ENCODE data around the gene SLC1A1. TPM values are rescaled to one million over a fixed set of nuclear protein-coding genes. Genes with fewer than 3 reads are reported as not detected.
"Not testable (repeated sequence)": the region's sequence is repeated elsewhere in the genome, so short reads cannot be mapped to it uniquely, and the experiment has no call there.

The SLC1A1 gene
- total RNA-seq, 1 experiment from 2014 or later, result 40.7 TPM

DNA sequence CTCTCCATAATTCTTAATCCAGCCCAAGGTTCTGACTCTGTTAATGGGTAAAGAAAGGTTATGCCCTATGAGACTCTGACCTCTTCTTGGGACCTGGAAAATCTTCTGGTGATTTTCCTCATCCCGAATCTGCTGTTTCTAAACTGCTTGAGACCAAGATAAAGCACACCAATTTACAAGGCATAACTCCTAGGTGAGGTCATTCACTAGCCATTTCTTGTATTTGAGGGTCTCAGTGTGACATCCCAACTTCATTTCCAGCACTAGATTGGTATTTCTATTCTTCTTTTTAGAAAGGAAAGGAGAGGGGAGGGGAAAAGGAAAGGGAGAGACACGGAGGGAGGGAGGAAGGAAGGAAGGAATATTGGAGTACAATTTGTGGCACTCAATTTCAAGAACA lies 51.6 kb downstream of the SLC1A1 start:
- DNase-seq (ENCODE audit: low spot score), result no peak

DNA sequence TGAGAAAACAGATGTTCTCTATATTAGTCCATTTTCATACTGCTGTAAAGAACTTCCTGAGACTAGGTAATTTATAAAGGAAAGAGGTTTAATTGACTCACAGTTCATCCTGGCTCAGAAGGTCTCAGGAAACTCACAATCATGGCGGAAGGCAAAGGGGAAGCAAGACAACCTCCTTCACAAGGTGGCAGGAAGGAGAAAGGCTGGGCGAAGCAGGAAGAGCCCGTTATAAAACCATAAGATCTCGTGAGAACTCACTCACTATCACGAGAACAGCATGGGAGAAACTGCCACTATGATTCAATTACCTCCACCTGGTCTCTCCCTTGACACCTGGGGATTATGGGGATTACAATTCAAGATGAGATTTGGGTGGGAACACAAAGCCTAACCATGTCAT lies 54.4 kb downstream of the SLC1A1 start:
- not testable (repeated sequence) for DNase-seq (ENCODE audit: low spot score)

DNA sequence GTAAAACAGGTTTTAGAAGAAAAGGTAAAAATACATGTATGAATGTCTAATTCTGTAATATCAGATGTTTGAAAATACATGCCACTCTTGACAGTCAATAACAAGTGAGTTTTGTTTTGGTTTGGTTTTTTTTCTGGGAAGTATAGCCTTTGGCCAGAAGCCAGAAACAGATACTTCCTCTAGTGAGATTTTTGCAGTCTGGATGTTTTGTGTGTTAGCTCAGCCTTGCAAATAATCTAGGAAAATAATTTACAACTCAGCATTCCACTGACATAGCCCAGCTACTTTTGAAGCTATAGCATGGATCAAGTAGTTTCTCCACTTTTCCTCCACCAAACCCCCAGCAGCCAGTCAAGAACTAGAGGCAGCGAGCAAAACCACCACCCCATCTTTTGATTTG lies 56.7 kb downstream of the SLC1A1 start:
- no peak for DNase-seq (ENCODE audit: low spot score)

DNA sequence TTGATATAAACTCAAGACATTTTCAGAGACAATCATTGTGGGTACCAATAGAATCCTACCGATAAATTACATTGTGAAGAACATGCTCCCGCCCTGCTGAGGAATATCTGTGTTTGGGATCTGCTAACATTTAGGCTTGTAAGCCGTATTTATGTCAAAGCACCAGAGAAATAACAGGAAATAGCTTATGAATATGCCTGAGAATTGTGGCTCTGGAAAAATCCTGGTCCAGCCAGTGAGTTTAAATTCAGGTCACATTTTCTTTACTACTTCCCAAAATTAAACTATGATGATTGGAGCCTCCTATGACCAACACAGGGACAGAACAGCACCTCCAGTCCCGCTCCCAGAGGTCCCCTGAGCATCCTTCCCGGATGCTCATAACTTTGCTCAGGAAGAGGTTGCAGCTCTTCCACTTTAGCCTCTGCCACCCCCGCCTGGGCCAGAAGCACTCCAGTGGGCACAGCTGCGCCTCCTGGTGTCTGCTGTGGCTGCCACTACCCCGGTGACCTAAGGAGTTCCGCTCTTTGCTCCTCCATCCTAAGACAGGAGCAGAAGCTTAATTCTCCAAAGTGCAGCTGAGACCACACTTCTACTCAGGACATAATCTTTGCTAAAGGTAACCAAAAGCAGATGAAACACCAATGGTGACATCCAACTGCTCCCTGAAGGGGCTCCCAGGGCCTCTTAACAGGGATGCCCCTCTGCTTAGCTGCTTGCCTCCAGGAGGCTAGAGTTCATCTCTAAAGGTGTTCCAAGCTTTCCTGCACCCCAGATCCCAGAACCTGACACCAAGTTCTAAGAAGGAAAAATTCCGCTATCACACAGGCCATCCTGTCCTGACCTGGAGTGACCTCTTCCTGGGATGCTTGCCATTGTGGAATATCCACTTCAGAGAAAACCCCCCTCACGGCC lies 58.8 kb downstream of the SLC1A1 start:
- peak; percentile 63 for DNase-seq (ENCODE audit: low spot score)

DNA sequence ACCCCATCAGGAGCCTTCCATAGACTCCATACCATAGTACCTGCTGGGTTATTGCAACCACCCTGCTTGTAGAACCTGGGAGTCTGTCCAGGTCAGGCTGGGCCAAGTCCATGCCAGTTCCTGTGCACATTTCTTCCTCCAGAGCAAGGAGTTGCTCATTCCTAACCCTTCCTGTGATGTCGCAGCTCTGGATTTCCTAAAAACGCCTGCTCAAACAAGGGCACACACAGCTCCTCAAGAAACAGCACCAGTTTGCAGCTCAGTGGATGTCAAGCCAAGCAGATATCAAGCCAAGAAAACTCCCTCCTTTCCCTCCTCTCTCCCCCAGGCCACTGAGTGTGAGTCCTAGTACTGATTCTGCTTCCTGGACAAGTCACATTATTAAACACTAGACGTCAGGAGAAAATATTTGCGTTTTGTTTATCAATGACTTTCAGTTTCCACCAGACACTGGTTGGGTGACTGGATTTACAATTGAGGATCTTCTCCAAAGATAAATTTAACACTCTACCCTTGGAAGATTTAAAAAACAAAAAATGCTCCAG lies 59.6 kb downstream of the SLC1A1 start:
- DNase-seq (ENCODE audit: low spot score), result no peak

DNA sequence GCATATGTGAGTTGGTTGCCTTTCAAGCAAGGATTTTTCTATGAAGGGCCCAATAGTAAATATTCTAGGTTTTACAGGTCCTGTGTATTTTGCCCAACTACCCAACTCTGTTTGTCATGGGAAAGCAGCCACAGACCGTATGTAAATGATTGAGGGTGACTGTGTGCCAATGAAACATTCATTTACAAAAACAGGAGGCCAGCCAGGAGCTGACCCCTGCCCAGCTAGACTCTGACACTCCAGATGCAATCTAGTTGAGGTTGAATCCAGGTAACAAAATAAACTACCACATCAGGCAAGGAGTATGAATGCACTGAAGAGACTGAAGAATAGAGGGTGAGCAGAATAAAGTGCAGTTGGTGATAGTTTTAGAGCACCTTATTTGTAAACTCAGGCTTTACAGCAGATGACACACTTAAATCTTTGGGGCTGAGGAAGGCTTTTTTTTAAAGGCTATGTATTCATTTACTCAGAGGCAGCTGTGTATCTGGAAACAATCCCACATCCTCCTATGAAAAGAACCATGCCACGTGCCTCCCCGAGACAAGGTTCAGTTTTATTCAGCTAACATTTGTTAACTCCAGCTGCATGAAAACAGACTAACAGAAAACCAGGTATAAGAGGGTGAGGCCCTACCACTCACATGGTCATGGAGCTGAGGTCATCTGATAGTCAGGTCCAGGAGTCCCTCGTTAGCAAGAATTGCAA lies 60.7 kb downstream of the SLC1A1 start:
- DNase-seq (ENCODE audit: low spot score), result no peak

DNA sequence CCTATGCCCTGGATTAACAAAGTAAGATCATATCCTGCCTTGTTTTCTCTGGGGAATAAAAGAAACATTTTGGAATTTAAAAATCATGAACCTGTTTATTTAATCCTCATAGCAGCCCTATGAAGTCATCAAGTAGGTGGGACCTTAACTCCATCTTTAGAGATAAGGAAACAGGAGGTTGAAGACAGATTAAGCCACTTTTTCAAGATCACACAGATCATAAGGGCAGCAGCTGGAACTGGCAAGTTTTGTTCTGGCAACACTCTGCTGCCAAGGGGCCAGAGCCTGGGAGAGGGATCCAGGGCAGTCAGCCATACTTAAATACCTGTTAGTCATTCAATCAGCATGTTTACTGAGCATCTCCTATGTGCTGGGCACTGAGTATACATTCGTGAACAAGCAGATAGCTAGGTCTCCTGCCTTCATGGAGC lies 63.7 kb downstream of the SLC1A1 start:
- DNase-seq (ENCODE audit: low spot score), result no peak

DNA sequence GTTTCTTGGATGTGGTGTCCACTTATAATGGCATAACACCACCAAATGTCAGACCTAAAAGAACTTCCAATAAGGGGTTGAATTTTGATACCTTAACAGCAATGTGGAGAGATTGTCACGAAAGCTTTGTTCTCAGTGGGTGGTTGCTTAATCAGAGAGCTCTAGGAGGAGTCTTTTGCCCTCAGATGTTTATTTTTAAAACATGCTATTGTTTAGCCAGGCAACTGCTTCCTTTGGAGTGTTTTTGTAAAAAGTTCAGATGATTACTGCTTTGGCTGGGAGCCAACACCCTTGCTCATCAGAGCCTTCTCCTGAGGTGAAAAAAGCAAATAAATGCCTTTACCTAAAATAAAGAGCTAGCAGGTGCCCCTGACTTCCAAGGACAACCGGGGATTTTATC lies 65.0 kb downstream of the SLC1A1 start:
- no peak for DNase-seq (ENCODE audit: low spot score)

DNA sequence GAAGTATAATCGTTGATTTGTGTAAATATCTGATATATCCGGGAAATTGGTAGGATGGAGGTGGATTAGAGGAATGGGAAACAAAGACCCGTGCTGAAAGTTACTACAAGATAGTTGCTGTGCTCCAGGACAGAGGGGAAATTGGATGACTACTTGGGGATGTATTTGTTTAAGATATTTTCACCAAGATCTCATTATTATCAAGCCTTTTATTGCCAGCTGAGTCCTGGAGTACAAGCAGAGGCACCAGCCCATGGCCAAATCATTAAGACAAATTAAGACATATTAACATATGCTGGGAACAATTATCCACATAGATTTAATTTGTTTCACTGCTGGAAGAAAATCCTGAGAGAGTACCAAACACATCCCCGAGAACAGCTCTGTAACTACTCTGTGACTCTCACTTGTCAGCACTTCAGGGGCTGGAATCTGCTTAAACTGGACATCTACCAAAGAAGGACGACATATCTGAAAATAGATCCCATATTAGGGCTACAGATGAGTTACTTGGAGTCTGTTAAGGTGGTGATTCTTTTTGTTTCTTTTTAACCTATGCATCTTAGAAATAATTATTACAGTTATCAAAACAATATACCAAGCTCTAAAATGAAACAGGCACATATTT lies 68.2 kb downstream of the SLC1A1 start:
- no peak for DNase-seq (ENCODE audit: low spot score)

DNA sequence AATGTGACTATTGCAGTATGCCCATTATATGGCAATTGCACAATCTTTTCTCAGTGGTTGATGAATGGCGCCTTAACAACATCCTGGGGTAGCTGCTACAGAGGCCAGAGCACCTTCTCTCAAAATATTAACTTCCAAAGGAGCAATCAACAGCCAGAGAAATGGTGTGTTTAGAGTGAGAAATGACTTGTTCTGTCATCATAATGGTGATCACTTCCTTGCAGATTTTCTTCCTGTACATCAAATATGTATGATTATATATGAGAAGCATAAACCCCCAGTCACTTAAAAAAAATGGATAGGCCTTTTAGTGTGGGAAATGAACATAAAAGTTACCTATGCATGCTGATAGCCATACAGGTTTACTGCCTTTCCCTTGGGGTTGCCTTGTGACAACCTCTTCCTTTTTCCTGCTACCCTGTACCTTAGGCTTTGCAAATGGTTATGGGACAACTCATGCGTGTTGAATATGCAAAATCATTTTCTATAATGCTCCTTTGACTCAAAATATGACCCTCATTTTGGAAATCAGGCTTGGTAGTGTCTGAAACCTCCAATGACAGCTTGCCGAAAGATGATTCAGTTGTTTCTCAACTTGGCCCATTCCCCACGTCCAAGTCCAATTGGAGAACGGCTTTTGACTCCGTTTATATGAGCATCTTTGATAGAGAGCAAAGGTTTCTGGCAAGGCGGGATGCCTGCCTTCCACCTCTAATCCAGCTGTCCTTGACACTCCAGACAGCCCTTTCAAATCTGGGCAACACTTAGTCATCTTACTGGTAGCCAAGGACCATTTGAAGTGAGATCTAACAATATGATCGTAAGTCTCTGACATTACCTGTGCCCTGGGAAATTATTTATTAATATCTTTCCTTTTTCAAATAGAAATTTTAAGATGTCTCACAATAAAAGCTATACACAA lies 69.3 kb downstream of the SLC1A1 start:
- no peak for DNase-seq (ENCODE audit: low spot score)

DNA sequence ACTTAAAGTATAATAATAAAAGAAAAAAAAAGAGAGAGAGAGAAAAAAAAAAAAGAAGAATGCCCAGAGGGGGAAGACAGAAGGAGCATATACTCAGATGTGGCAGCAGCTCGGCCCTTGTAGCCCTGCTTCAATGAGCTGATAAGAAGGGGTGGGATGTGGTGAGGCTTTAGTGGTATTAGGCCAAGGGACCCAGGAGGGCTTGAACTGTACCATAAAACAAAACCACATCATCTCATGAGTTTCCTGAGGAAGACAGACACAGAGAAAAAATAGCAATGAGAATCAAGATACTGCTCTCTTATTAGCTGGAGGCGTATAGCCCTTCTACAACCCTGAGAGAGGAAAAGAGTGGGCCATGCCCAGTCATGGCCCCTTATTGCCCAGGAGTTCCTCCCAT lies 72.8 kb downstream of the SLC1A1 start:
- DNase-seq (ENCODE audit: low spot score), result no peak

DNA sequence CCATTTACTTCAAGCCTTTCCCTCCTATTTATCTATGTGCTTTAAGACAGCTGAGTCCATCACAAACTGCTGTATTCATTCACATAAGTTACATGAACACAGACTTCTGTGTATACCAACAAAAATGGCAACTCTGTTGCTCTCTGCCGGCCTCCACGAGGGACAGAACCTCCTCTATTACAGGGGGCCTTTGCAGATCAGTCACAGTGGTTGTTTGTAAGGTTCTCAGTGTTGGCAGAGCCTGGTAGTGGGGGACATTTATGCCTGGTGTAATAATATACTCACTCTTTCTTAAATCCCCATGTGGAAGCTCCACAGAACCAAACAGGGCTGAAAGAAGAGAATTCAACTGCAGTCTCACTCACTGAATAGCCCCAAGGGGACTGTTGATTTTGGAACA lies 76.5 kb downstream of the SLC1A1 start:
- DNase-seq (ENCODE audit: low spot score), result no peak

DNA sequence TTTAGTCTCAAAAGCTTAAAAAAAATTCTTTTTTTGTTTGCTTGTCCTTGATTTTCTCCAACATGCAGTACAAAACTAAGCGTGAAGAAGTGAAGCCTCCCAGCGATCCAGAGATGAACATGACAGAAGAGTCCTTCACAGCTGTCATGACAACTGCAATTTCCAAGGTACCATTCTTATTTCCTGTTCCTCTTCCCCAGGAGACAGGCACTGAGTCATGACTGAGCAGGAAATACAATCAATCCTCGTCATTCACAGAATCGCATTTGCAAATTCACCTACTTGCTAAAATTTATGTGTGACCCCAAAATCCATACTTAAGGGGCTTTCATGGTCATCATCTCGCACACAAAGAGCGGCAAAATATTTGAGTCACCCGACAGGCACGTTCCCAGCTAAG lies 77.3 kb downstream of the SLC1A1 start:
- DNase-seq (ENCODE audit: low spot score), result no peak

DNA sequence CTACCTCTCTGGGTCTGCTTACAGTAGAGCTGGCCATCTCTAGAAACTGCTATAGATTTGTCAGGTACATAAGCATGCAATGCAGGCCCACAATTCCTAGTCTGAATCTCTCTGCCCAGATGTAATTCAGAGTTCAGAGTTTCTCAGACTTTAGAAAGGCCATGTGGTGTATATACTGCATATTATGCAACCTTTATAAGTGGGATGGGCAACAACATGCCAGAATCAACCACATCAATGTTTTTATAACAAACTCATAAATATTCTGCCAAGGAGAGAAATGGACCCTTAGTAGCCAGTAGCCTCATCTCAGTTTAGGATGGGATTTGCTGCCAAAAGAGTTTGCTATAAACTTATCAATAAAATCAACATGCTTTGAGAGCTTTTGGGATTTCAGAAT lies 78.8 kb downstream of the SLC1A1 start:
- no peak for DNase-seq (ENCODE audit: low spot score)

DNA sequence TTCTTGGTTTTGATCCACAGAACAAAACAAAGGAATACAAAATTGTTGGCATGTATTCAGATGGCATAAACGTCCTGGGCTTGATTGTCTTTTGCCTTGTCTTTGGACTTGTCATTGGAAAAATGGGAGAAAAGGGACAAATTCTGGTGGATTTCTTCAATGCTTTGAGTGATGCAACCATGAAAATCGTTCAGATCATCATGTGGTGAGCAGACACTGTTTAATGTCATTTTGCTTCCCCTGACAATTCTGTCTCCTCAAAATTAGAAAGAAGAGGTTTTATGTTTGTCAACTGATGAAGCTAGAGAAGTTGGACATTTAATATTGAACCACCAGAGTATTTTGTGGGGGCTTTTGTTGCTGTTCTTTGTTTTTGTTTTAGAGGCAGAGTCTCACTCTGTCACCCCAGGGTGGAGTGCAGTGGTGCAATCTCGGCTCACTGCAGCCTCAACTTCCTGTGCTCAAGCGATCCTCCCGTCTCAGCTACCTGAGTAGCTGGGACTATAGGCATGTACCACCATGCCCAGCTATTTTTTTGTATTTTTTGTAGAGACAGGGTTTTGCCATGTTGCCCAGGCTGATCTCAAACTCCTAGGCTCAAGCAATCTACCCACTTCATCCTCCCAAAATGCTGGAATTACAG lies 82.0 kb downstream of the SLC1A1 start:
- DNase-seq (ENCODE audit: low spot score), result no peak

DNA sequence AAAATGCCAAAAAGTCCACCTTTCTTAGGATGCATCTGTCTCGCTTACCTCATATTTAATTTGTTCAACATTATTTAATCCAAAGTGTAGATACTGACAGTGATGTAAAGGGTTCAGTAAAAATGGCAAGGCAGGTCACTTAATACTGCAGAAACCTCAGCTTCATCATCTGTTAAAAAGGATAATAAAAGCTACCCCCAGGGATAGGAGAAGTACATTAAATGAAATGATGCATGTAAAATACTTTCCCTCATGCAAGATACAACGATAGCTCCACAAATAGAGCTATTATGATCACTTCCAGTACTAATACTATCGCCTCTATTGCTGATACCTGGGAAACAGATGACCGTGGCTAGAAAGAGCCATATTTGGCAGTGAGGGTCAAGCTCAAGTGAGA lies 82.9 kb downstream of the SLC1A1 start:
- DNase-seq (ENCODE audit: low spot score), result no peak

DNA sequence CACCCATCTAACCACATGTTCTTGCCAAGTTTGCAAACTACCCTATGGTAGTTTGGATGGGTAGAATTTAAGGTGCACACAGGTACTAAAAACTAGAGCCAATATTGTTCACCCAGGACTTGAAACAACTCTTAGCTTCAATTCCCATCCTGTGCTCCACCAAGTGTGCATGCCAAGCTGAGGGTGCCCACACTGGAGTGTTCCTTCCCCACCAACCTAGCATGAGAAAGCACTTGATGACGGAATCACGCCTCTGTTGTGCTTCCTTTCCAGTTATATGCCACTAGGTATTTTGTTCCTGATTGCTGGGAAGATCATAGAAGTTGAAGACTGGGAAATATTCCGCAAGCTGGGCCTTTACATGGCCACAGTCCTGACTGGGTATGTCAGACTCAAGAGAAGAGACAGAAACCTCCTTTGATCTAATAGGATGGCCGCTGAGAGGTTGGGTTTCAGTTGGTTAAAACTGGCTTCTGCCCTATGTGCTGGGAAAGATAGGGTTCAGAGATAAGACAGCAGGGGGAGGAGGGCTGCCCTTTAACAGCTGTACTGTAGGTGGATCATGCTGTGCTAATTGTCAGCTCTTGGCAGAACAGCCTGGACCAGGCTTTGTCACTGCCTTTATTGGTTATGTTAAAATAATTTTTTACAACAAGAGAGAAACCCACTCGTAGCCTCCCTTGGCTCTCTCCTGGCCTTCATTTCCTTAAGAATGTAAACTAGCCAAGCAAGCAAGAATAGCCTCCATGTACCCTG lies 83.5 kb downstream of the SLC1A1 start:
- DNase-seq (ENCODE audit: low spot score), result no peak

DNA sequence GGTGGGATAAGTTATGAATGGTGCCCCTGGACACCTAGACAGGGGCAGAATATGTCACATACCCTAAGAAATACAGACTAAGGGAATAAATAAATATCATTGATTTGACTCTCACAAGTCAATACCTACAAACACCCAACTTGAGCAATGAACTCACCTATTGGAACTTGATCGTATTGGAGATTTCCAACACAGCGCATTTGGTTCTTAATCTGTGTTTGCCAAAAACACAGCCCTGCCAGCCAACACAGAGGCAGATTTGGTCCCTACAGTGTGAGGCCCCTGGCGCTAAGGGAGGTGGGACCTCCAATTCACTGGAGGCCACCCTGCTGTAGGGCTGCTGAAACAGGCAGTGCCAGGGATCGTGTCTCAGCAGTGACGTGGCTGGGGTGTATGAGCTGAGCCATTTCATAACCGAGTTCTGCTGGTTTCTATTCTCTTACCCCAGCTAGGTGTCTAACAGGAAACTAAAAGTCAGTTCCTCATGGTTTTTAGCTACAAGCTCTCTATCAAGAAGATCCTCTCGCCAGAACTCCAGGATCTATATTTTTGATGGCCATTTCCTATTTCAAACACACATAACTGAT lies 84.5 kb downstream of the SLC1A1 start:
- no peak for DNase-seq (ENCODE audit: low spot score)

DNA sequence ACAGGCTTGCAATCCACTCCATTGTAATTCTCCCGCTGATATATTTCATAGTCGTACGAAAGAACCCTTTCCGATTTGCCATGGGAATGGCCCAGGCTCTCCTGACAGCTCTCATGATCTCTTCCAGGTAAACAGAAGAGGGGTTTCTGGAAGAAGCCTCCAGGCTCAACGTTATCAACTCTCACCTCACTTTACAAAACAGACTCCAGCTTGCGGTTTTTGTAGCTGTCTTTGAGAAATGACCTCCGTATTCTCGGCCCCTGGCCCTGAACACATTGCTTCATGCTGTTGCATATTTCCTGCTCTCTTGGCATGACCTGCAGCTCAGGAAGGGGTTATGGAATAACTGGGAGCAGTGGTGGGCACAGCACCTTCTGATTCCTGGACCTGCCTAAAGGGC lies 85.7 kb downstream of the SLC1A1 start:
- no peak for DNase-seq (ENCODE audit: low spot score)
